Measurements from ENCODE around the gene MTHFD1L. TPM values are rescaled to one million over a fixed set of nuclear protein-coding genes. Genes with fewer than 3 reads are reported as not detected.

MTHFD1L gene
- total and polyA plus RNA-seq, 4 experiments from 2014 or later, result 3.7 to 11.1 (median 8.9) TPM

DNA sequence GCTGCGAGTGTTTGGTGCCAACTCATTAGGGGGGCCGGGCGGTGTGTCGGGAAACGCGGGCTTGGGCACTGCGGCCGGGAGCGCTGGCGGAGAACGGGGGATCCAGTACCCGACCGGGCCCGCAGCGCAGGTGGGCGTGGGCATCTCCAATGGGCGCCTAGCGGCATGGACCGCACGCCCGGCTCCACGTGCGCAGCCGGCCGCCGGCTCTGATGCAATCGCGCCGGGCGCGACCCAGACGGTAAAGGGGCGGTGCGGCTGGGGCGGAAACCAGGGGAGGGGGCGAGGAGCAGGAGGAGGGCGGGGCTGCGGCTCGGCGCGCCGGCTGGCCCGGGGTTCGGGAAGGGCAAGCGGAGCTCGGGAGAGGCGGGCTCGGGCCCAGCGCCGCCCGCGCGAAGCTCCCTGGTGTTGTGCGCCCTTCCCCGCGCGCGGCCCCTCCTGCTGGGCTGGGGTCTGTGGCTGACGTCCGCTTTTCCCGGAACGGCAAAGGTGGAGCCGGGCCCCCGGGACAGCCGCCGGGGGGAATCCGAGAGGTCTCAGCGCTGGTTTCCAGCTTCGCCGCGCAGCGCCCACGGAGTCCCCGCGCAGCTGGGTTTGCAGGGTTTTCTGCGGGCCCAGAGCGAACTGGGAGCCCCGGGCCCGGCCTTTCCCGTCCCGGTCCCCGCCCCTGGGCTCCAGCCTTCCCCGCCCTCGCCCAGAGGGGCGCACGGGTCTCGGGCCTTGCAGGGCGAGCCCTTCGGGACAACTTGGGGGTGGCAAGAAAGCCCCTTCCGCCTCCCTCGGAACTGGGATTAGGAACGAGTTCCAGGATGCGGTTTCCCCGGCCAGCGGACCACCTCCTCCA is 867 bp downstream of the MTHFD1L start:
- Mint-ChIP-seq H3K9me3 (no peaks in the 10 kb centered on the region), H3K36me3 (no peaks in the 10 kb centered on the region), H3K4me3 (peak overlapping the region; percentile 84 to 95 (median 90)), H3K4me1 (peaks cover 6 to 14% (median 9%) of the 10 kb centered on the region in 4 donors), H3K27ac (peak overlapping the region; percentile 60 to 93 (median 89)), H3K27me3 (peaks cover 5 to 9% of the 10 kb centered on the region in 2 donors)
- Histone ChIP-seq H3K27me3 (ENCODE audit: insufficient read depth, low read length) (no peaks in the 10 kb centered on the region), H3K4me3 (ENCODE audit: low read length in 2 of 2) (peak overlapping the region; percentile 12 to 59), H3K36me3 (ENCODE audit: insufficient read depth, low read length) (no peaks in the 10 kb centered on the region), H3K27ac (ENCODE audit: low read depth, low read length) (peak overlapping the region; percentile 29), H3K4me1 (ENCODE audit: insufficient read depth, low read length) (peaks cover 14% of the 10 kb centered on the region), H3K9me3 (ENCODE audit: control insufficient read depth in 1 of 2, low read length in 2 of 2) (no peaks in the 10 kb centered on the region)
- POLR2A ChIA-PET (ENCODE audit: partially characterized antibody), result interaction anchor here (1.2 to 1.8 kb wide), 3 partner anchors 138 to 586 kb away, joined by 3 to 6 read pairs (median 5); partner anchors contain the start of gene RMND1
- CTCF ChIA-PET (ENCODE audit: partially characterized antibody), result interaction anchor here (2.0 kb wide), 1 partner anchor 30 kb away, joined by 5 read pairs; no protein-coding TSS in a partner anchor
- intact Hi-C loops (cut with micrococcal nuclease), result loop anchor here (5.0 kb wide), 1 partner anchor 526 kb away; the partner anchor contains the start of gene ZBTB2
- peak; percentile 61 to 78 (median 73) for DNase-seq

DNA sequence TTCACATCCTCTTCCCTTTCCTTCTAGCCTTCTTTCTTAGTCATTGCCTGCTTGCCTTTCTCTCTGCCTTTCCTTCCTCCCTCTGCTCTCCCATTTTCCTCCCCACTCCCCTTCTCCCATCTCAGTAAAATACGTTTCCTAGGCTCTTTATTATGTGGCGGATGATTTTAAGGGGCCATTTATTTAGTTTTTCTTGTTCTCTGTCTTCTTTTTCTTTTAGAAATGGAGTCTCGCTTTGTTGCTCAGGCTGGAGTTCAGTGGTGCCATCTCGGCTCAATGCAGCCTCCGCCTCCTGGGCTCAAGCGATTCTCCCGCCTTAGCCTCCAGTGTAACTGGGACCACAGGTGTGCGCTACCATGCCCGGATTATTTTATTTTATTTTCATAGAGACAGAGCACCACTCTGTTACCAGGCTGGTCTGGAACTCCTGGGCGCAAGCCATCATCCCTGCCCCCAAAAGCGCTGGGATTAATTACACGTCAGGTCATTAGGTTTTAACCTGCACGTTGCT is 1.5 kb downstream of the MTHFD1L start:
- CTCF ChIA-PET (ENCODE audit: partially characterized antibody), result interaction anchor here (0.9 kb wide), 1 partner anchor 22 kb away, joined by 4 read pairs; no protein-coding TSS in a partner anchor
- no peaks in the 10 kb centered on the region for H3K9me3 Mint-ChIP-seq
- Histone ChIP-seq H3K27me3 (ENCODE audit: insufficient read depth, low read length) (no peaks in the 10 kb centered on the region), H3K27ac (ENCODE audit: low read depth, low read length) (no peak overlapping the region), H3K4me3 (ENCODE audit: low read length in 2 of 2) (peak overlapping the region; percentile 12 to 59), H3K36me3 (ENCODE audit: insufficient read depth, low read length) (no peaks in the 10 kb centered on the region), H3K9me3 (ENCODE audit: control insufficient read depth in 1 of 2, low read length in 2 of 2) (no peaks in the 10 kb centered on the region), H3K4me1 (ENCODE audit: insufficient read depth, low read length) (peaks cover 14% of the 10 kb centered on the region)
- DNase-seq, result no peak
- no peaks in the 10 kb centered on the region for H3K36me3 Mint-ChIP-seq
- peaks cover 6 to 14% (median 9%) of the 10 kb centered on the region in 4 donors for H3K4me1 Mint-ChIP-seq
- intact Hi-C loops (cut with micrococcal nuclease), result loop anchor here (5.0 kb wide), 1 partner anchor 525 kb away; the partner anchor contains the start of gene ZBTB2
- POLR2A ChIA-PET (ENCODE audit: partially characterized antibody), result interaction anchor here (1.2 kb wide), 1 partner anchor 526 kb away, joined by 3 read pairs; no protein-coding TSS in a partner anchor
- peak overlapping the region; percentile 81 to 95 (median 90) for H3K4me3 Mint-ChIP-seq
- peak overlapping the region; percentile 73 to 93 (median 87) for H3K27ac Mint-ChIP-seq
- H3K27me3 Mint-ChIP-seq, result peaks cover 3 to 8% of the 10 kb centered on the region in 2 donors

DNA sequence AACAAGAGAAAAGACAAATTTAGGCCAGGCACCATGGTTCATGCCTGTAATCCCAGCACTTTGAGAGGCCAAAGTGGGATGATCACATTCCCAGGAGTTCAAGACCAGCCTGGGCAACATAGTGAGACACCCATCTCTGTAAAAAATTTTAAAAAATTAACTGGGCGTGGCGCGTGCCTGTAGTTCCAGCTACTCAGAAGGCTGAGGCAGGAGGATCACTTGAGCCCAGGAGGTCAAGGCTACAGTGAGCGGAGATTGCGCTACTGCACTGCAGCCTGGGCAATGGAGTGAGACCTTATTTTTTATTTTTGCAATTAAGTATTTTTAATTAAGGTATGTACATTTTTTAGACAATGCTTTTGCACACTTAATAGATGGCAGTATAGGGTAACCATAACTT is 3.3 kb downstream of the MTHFD1L start:
- DNase-seq, result no peak
- Histone ChIP-seq H3K4me3 (ENCODE audit: low read length in 2 of 2) (no peak overlapping the region), H3K4me1 (ENCODE audit: insufficient read depth, low read length) (peaks cover 14% of the 10 kb centered on the region), H3K36me3 (ENCODE audit: insufficient read depth, low read length) (no peaks in the 10 kb centered on the region), H3K9me3 (ENCODE audit: control insufficient read depth in 1 of 2, low read length in 2 of 2) (no peaks in the 10 kb centered on the region), H3K27ac (ENCODE audit: low read depth, low read length) (no peak overlapping the region), H3K27me3 (ENCODE audit: insufficient read depth, low read length) (no peaks in the 10 kb centered on the region)
- Mint-ChIP-seq H3K27me3 (no peaks in the 10 kb centered on the region), H3K9me3 (no peaks in the 10 kb centered on the region), H3K27ac (no peak overlapping the region), H3K36me3 (no peaks in the 10 kb centered on the region), H3K4me1 (peaks cover 6 to 14% (median 9%) of the 10 kb centered on the region in 4 donors), H3K4me3 (peak overlapping the region in 1 of 8 donors; percentile 20)
- ChIA-PET CTCF (ENCODE audit: partially characterized antibody) (interaction anchor here (1.3 kb wide), 1 partner anchor 23 kb away, joined by 3 read pairs; no protein-coding TSS in a partner anchor), POLR2A (ENCODE audit: partially characterized antibody) (no interaction called here)
- intact Hi-C loops (cut with micrococcal nuclease), result loop anchor here (5.0 kb wide), 1 partner anchor 524 kb away; the partner anchor contains the start of gene ZBTB2

GRCh38 chr6:150874179-150874578 is 8.7 kb downstream of the MTHFD1L start:
- Mint-ChIP-seq H3K27me3 (no peaks in the 10 kb centered on the region), H3K4me1 (peaks cover 0 to 3% (median under 1%) of the 10 kb centered on the region in 4 donors), H3K27ac (no peak overlapping the region), H3K36me3 (peaks cover 4% of the 10 kb centered on the region in 2 donors), H3K9me3 (no peaks in the 10 kb centered on the region), H3K4me3 (no peak overlapping the region)
- DNase-seq, result no peak
- no peak overlapping the region for H3K4me3 ChIP-seq (ENCODE audit: low read length in 2 of 2)
- H3K27me3 ChIP-seq (ENCODE audit: insufficient read depth, low read length), result no peaks in the 10 kb centered on the region
- H3K4me1 ChIP-seq (ENCODE audit: insufficient read depth, low read length), result no peaks in the 10 kb centered on the region
- CTCF ChIA-PET (ENCODE audit: partially characterized antibody), result interaction anchor here (0.8 kb wide), 1 partner anchor 18 kb away, joined by 4 read pairs; no protein-coding TSS in a partner anchor
- H3K27ac ChIP-seq (ENCODE audit: low read depth, low read length), result no peak overlapping the region
- POLR2A ChIA-PET (ENCODE audit: partially characterized antibody), result no interaction called here
- intact Hi-C loops (cut with micrococcal nuclease), result no loop called here
- H3K36me3 ChIP-seq (ENCODE audit: insufficient read depth, low read length), result no peaks in the 10 kb centered on the region
- H3K9me3 ChIP-seq (ENCODE audit: control insufficient read depth in 1 of 2, low read length in 2 of 2), result no peaks in the 10 kb centered on the region

GRCh38 chr6:150875841-150876240 is 10.3 kb downstream of the MTHFD1L start:
- H3K36me3 Mint-ChIP-seq, result peaks cover 7 to 9% of the 10 kb centered on the region in 2 donors
- POLR2A ChIA-PET (ENCODE audit: partially characterized antibody), result no interaction called here
- H3K27ac Mint-ChIP-seq, result peak overlapping the region in 1 of 7 donors; percentile 62
- Histone ChIP-seq H3K4me3 (ENCODE audit: low read length in 2 of 2) (no peak overlapping the region), H3K27me3 (ENCODE audit: insufficient read depth, low read length) (no peaks in the 10 kb centered on the region), H3K27ac (ENCODE audit: low read depth, low read length) (no peak overlapping the region), H3K4me1 (ENCODE audit: insufficient read depth, low read length) (no peaks in the 10 kb centered on the region), H3K36me3 (ENCODE audit: insufficient read depth, low read length) (no peaks in the 10 kb centered on the region), H3K9me3 (ENCODE audit: control insufficient read depth in 1 of 2, low read length in 2 of 2) (no peaks in the 10 kb centered on the region)
- no peak overlapping the region for H3K4me3 Mint-ChIP-seq
- H3K27me3 Mint-ChIP-seq, result no peaks in the 10 kb centered on the region
- no peak for DNase-seq
- peaks cover 0 to 3% (median under 1%) of the 10 kb centered on the region in 4 donors for H3K4me1 Mint-ChIP-seq
- intact Hi-C loops (cut with micrococcal nuclease), result no loop called here
- CTCF ChIA-PET (ENCODE audit: partially characterized antibody), result no interaction called here
- H3K9me3 Mint-ChIP-seq, result no peaks in the 10 kb centered on the region

DNA sequence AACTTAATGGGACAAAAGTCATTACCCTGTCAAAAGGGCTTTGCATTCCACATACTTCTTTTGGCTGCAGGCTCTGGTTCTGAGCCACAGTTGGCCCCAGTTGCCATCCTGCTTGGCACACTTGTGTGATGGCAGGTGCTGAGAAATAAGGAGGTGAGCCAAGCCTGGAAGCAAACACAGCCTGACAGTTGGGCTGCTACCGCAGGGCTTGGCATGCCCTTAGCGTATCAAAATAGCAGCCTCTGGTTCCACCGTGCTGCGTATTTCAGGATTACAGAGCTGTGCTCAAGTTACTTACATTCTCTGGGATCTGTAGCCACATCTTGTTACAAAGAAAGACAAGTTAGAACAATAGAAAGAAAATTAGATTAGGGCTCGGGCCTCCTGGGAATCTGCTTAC is 11.1 kb downstream of the MTHFD1L start:
- H3K9me3 Mint-ChIP-seq, result no peaks in the 10 kb centered on the region
- no peaks in the 10 kb centered on the region for H3K4me1 ChIP-seq (ENCODE audit: insufficient read depth, low read length)
- no peaks in the 10 kb centered on the region for H3K9me3 ChIP-seq (ENCODE audit: control insufficient read depth in 1 of 2, low read length in 2 of 2)
- POLR2A ChIA-PET (ENCODE audit: partially characterized antibody), result no interaction called here
- no peak for DNase-seq
- H3K36me3 ChIP-seq (ENCODE audit: insufficient read depth, low read length), result no peaks in the 10 kb centered on the region
- H3K27me3 Mint-ChIP-seq, result no peaks in the 10 kb centered on the region
- intact Hi-C loops (cut with micrococcal nuclease), result no loop called here
- H3K27ac Mint-ChIP-seq, result peak overlapping the region in 1 of 7 donors; percentile 14
- peaks cover 7 to 9% of the 10 kb centered on the region in 2 donors for H3K36me3 Mint-ChIP-seq
- H3K4me3 Mint-ChIP-seq, result no peak overlapping the region
- H3K27me3 ChIP-seq (ENCODE audit: insufficient read depth, low read length), result no peaks in the 10 kb centered on the region
- no peak overlapping the region for H3K4me3 ChIP-seq (ENCODE audit: low read length in 2 of 2)
- no peak overlapping the region for H3K27ac ChIP-seq (ENCODE audit: low read depth, low read length)
- CTCF ChIA-PET (ENCODE audit: partially characterized antibody), result interaction anchor here (1.0 kb wide), 1 partner anchor 38 kb away, joined by 3 read pairs; no protein-coding TSS in a partner anchor
- H3K4me1 Mint-ChIP-seq, result peaks cover 0 to 2% (median under 1%) of the 10 kb centered on the region in 4 donors

GRCh38 chr6:150877928-150878327 is 12.4 kb downstream of the MTHFD1L start:
- Mint-ChIP-seq H3K27ac (no peak overlapping the region), H3K4me1 (peaks cover 0 to 2% (median 0%) of the 10 kb centered on the region in 4 donors), H3K36me3 (peaks cover 7 to 9% of the 10 kb centered on the region in 2 donors), H3K27me3 (no peaks in the 10 kb centered on the region), H3K4me3 (no peak overlapping the region), H3K9me3 (no peaks in the 10 kb centered on the region)
- ChIA-PET POLR2A (ENCODE audit: partially characterized antibody) (no interaction called here), CTCF (ENCODE audit: partially characterized antibody) (no interaction called here)
- no peaks in the 10 kb centered on the region for H3K9me3 ChIP-seq (ENCODE audit: control insufficient read depth in 1 of 2, low read length in 2 of 2)
- H3K27ac ChIP-seq (ENCODE audit: low read depth, low read length), result no peak overlapping the region
- DNase-seq, result no peak
- intact Hi-C loops (cut with micrococcal nuclease), result no loop called here
- H3K27me3 ChIP-seq (ENCODE audit: insufficient read depth, low read length), result no peaks in the 10 kb centered on the region
- H3K36me3 ChIP-seq (ENCODE audit: insufficient read depth, low read length), result no peaks in the 10 kb centered on the region
- no peaks in the 10 kb centered on the region for H3K4me1 ChIP-seq (ENCODE audit: insufficient read depth, low read length)
- no peak overlapping the region for H3K4me3 ChIP-seq (ENCODE audit: low read length in 2 of 2)
